HL-60 (cell line): ENCODE data around the gene OGFR.

ENCODE experiments used
- DNase-seq, 2 experiments: peaks; one replicate each; pipeline ENCODE4 v3.0.0-alpha.2; 2010 to 2020; ENCODE audit warnings: low read depth in 1 of 2, low spot score in 1 of 2
- H3K27ac ChIP-seq: fragments of 250-450 bp; sonication (Bioruptor Pico); replicated peaks from 2 replicates; pipeline ENCODE4 v1.5.1; 2020; ENCODE audit warnings: mild to moderate bottlenecking, moderate library complexity
- H3K27me3 ChIP-seq: fragments of 250-450 bp; sonication (Bioruptor Pico); 2 replicates; pipeline ENCODE4 v1.5.1; 2021; ENCODE audit warnings: mild to moderate bottlenecking, moderate library complexity; ENCODE audit not compliant: insufficient read depth, poor library complexity, severe bottlenecking
- H3K4me3 ChIP-seq: replicated peaks from 2 replicates; pipeline ENCODE4 v1.5.1; 2011; ENCODE audit warnings: mild to moderate bottlenecking, control low read depth, low read length; ENCODE audit not compliant: insufficient read depth
- CTCF ChIP-seq: IDR thresholded peaks from one replicate; pipeline ENCODE4 v1.5.1; 2011; ENCODE audit warnings: low read length, control low read depth, inconsistent platforms; ENCODE audit not compliant: insufficient read depth
- GABPA ChIP-seq: IDR thresholded peaks from 2 replicates; pipeline ENCODE4 v1.6.1; 2012; ENCODE audit warnings: low read depth
- POLR2AphosphoS5 ChIP-seq: IDR thresholded peaks from 2 replicates; pipeline ENCODE4 v1.6.1; 2012; ENCODE audit warnings: low read depth
- REST ChIP-seq: IDR thresholded peaks from 2 replicates; pipeline ENCODE4 v1.6.1; 2012; ENCODE audit warnings: low read depth; ENCODE audit not compliant: insufficient replicate concordance
- SPI1 ChIP-seq: IDR thresholded peaks from 2 replicates; pipeline ENCODE4 v1.6.1; 2012; ENCODE audit warnings: low read depth, mild to moderate bottlenecking, borderline replicate concordance

The OGFR gene

GRCh38 chr20:62799873-62800272, 4.8 kb upstream of the OGFR start:
- Histone ChIP-seq H3K4me3 (no peak overlapping the region), H3K27ac (no peak overlapping the region), H3K27me3 (no peaks in the 10 kb centered on the region)
- DNase-seq = no peak
- TF ChIP-seq REST = no peak
- no peak for TF ChIP-seq GABPA
- TF ChIP-seq SPI1 = no peak
- TF ChIP-seq CTCF = no peak
- TF ChIP-seq POLR2AphosphoS5 = no peak

GRCh38 chr20:62800314-62801259, 4.0 kb upstream of the OGFR start:
- no peak overlapping the region for H3K4me3 ChIP-seq
- no peak for DNase-seq
- TF ChIP-seq POLR2AphosphoS5 (no peak; the same call in 1 of the 2 replicates), GABPA (no peak), SPI1 (no peak), REST (no peak), CTCF (no peak)

GRCh38 chr20:62801284-62802010, 3.2 kb upstream of the OGFR start:
- Histone ChIP-seq H3K27me3 (no peaks in the 10 kb centered on the region), H3K27ac (no peak overlapping the region), H3K4me3 (no peak overlapping the region)
- TF ChIP-seq SPI1 (no peak), GABPA (no peak), CTCF (no peak), POLR2AphosphoS5 (no peak), REST (no peak)
- DNase-seq = no peak

More at GRCh38 chr20:62800314-62801259, 4.0 kb upstream of the OGFR start:
- H3K27me3 ChIP-seq = no peaks in the 10 kb centered on the region
- H3K27ac ChIP-seq = no peak overlapping the region
